A673 (cell line): Measurements from ENCODE around the gene AP1M1.

Experiments
- CTCF ChIP-seq: fragments of 300-800, 200-600 bp; sonication (generic); conservative IDR thresholded peaks from 2 replicates; pipeline ENCODE4 v1.5.1; 2017; ENCODE audit warnings: low read depth, mild to moderate bottlenecking, antibody characterized with exemption, low read length, moderate library complexity, mixed read lengths
- EZH2 ChIP-seq: fragments of 200-600 bp; sonication (generic); IDR thresholded peaks from 2 replicates; pipeline ENCODE4 v1.6.1; 2017; ENCODE audit warnings: borderline replicate concordance, low read depth, mild to moderate bottlenecking, mixed read lengths, antibody characterized with exemption, low read length; ENCODE audit not compliant: poor library complexity, severe bottlenecking

GRCh38 chr19:16213076-16213475 lies 15.4 kb downstream of the AP1M1 start:
- TF ChIP-seq CTCF: no peak
- no peak for TF ChIP-seq EZH2
